GM19372 (cell line): ENCODE results near the gene SH2D1A.

Source experiments
- ATAC-seq: cut with Tn5 transposase; IDR thresholded peaks from one replicate; pipeline ENCODE4 v1.9.1; 2021; ENCODE audit warnings: mild to moderate bottlenecking, low read depth, moderate library complexity; ENCODE audit not compliant: unreplicated experiment

Gene SH2D1A

DNA sequence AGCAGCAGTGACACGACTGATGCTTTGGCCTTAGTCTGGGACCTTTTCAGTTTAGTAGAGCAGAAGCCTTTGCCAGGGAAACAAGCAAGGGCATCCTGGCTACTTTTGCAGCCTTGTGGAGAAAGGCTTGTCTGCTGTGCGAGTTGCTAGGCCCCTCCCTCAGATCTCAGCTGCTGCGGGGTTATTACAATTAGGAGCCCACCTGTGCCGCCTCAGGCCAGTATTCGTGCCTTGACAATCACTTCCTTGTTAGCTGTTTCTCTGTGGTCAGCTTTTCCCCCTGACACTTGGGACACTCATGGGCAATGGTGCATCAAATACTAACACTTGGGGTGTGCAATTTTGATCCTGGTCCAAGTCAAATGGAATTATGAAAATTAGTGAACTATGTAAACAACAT lies 67.9 kb downstream of the SH2D1A start:
- ATAC-seq = no peak

- ATAC-seq = no peak
Measured at GRCh38 chrX:124415115-124415800, 68.9 kb downstream of the SH2D1A start.

GRCh38 chrX:124421898-124422655 lies 75.7 kb downstream of the SH2D1A start:
- no peak for ATAC-seq
